Measurements from ENCODE around the gene SH3TC1. TPM values are rescaled to one million over a fixed set of nuclear protein-coding genes. Genes with fewer than 3 reads are reported as not detected.
A peak's percentile ranks its signal among the peaks of the same experiment; 100 is the strongest.

Gene SH3TC1
- total RNA-seq, 1 donor from 2014 or later, result 8.2 TPM

DNA sequence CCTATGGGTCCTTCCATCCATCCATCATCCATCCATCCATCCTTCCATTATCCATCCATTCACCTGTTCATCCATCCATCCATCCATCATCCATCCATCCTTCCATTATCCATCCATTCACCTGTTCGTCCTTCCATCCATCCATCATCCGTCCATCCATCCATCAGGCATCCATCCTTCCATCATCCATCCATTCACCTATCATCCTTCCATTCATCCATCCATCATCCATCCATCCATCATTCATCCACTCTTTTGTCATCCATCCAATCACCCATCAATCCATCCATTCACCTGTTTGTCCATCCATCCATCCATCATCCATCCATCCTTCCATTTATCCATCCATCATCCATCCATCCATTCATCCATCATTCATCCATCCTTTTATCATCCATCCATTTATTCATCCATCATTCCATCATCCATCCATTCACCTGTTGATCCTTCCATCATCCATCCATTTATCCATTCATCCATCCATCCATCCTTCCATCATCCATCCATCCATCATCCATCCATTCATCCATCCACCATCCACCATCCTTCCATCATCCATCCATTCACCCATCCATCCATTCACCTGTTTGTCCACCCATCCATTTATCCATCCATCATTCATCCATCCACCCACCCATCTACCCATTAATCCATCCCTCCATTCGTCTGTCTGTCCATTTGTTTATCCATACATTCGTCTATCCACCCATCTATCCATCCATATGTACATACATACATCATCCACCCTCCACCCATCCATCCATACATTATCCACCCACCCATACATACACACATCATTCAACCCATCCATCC, 34.8 kb downstream of the SH3TC1 start:
- intact Hi-C loops (cut with DNase I), result loop anchor here (10.0 kb wide), 1 partner anchor 59 kb away; no protein-coding TSS in a partner anchor
- no peak for ATAC-seq (ENCODE audit: poor library complexity)
- DNase-seq, result no peak

DNA sequence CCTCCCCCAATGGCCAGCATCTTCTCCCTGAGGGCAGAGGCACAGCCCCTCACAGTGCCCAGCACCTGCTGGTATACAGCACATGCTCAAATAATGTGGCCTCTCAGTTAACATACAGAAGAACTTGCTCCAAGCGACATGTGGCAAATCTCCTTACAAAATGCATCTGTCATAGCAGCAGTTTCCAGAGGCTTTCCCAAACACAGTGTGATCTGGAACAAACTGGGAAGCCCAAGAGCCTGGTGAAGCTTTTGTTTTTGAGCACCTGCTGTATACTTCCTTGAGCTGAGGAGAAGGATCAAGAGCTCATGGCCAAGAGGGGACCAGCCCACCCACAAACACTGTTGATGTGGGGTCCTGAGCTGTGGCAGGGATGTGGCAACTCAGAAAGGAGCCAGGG, 35.6 kb downstream of the SH3TC1 start:
- ATAC-seq (ENCODE audit: poor library complexity) (no peak), DNase-seq (no peak)
- intact Hi-C loops (cut with DNase I), result loop anchor here (10.0 kb wide), 1 partner anchor 60 kb away; no protein-coding TSS in a partner anchor

DNA sequence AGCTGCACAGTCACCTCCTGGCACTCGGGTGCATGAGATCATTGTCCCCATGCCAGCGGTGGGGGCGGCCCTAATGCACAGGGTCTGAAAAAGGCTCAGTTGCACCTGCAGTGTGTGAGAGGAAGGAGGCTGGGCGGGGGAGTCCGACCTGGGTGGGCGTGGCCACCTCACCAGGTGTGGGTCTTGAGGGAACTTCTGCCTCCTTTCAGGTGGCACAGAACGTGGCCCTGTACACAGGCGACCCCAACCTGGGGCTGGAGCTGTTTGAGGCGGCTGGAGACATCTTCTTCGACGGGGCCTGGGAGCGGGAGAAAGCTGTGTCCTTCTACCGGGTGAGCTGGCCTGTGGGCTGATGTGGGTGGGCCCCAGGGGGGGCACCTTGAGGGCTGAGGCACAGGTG, 36.1 kb downstream of the SH3TC1 start:
- intact Hi-C loops (cut with DNase I), result loop anchor here (10.0 kb wide), 1 partner anchor 60 kb away; no protein-coding TSS in a partner anchor
- DNase-seq, result no peak
- ATAC-seq (ENCODE audit: poor library complexity), result no peak

GRCh38 chr4:8235686-8236085, 36.6 kb downstream of the SH3TC1 start:
- DNase-seq, result no peak
- intact Hi-C loops (cut with DNase I), result loop anchor here (10.0 kb wide), 1 partner anchor 61 kb away; no protein-coding TSS in a partner anchor
- no peak for ATAC-seq (ENCODE audit: poor library complexity)

GRCh38 chr4:8236106-8236919, 37.2 kb downstream of the SH3TC1 start:
- intact Hi-C loops (cut with DNase I), result loop anchor here (10.0 kb wide), 1 partner anchor 62 kb away; no protein-coding TSS in a partner anchor
- no peak for ATAC-seq (ENCODE audit: poor library complexity)

GRCh38 chr4:8236920-8237195, 37.8 kb downstream of the SH3TC1 start:
- no peak for DNase-seq
- no peak for ATAC-seq (ENCODE audit: poor library complexity)
- intact Hi-C loops (cut with DNase I), result loop anchor here (10.0 kb wide), 1 partner anchor 62 kb away; no protein-coding TSS in a partner anchor

More at GRCh38 chr4:8236106-8236919, 37.2 kb downstream of the SH3TC1 start:
- no peak for DNase-seq

- ATAC-seq (ENCODE audit: poor library complexity) (no peak), DNase-seq (no peak)
- intact Hi-C loops (cut with DNase I), result loop anchor here (10.0 kb wide), 1 partner anchor 63 kb away; no protein-coding TSS in a partner anchor
These were observed 38.3 kb downstream of the SH3TC1 start for GRCh38 chr4:8237256-8237989.

DNA sequence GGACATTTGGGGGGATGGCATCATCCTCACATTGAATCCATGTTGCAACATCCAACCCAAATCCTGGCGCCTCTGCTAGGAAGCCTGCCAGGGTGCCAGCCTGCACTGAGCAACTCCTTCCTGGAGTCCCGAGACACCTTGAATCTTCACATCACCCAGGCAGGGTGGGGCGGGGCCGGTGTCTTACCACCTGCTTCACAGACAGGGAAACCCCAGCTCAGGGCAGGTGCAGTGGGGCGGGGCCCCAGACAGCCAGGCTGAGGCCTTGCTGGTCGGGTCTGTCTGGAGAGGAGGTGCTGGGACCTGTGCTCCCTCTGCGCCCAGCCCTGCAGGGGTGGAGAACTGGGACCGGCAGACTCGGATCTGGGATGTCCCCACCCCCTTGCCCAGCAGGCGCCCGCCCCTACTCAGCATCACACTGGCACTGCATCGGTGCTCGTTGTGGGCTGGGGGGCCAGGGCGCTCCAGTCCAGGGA, 39.0 kb downstream of the SH3TC1 start:
- intact Hi-C loops (cut with DNase I), result loop anchor here (10.0 kb wide), 1 partner anchor 63 kb away; no protein-coding TSS in a partner anchor

GRCh38 chr4:8238515-8239053, 39.5 kb downstream of the SH3TC1 start:
- no peak for DNase-seq
- ATAC-seq (ENCODE audit: poor library complexity), result no peak
- intact Hi-C loops (cut with DNase I), result loop anchor here (10.0 kb wide), 1 partner anchor 64 kb away; no protein-coding TSS in a partner anchor

More for the DNA sequence above, 39.0 kb downstream of the SH3TC1 start:
- DNase-seq (no peak), ATAC-seq (ENCODE audit: poor library complexity) (no peak)

GRCh38 chr4:8239226-8239625, 40.1 kb downstream of the SH3TC1 start:
- ATAC-seq (ENCODE audit: poor library complexity), result no peak
- intact Hi-C loops (cut with DNase I), result loop anchor here (10.0 kb wide), 1 partner anchor 64 kb away; no protein-coding TSS in a partner anchor
- no peak for DNase-seq

DNA sequence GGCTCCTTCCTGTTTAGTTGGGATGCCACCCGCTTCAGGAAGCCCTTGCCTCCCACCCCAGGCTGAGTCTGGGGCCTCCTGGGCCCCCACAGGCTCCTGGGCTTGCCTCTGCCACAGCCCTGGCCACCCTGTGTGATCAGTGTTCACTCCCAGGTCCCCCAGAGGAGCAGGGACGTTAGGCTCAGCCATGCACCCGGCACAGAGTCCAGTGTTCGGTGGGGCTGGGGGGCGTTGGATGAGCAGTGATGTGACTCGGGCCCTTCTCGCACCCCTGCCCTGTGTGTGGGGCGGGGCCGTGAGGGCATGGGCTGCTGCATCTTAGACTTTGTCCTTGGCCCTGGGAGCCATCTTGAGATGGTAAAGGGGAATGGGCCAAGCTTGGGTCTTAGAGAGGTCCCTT, 40.6 kb downstream of the SH3TC1 start:
- DNase-seq, result no peak
- intact Hi-C loops (cut with DNase I), result loop anchor here (10.0 kb wide), 1 partner anchor 65 kb away; no protein-coding TSS in a partner anchor
- ATAC-seq (ENCODE audit: poor library complexity), result no peak

DNA sequence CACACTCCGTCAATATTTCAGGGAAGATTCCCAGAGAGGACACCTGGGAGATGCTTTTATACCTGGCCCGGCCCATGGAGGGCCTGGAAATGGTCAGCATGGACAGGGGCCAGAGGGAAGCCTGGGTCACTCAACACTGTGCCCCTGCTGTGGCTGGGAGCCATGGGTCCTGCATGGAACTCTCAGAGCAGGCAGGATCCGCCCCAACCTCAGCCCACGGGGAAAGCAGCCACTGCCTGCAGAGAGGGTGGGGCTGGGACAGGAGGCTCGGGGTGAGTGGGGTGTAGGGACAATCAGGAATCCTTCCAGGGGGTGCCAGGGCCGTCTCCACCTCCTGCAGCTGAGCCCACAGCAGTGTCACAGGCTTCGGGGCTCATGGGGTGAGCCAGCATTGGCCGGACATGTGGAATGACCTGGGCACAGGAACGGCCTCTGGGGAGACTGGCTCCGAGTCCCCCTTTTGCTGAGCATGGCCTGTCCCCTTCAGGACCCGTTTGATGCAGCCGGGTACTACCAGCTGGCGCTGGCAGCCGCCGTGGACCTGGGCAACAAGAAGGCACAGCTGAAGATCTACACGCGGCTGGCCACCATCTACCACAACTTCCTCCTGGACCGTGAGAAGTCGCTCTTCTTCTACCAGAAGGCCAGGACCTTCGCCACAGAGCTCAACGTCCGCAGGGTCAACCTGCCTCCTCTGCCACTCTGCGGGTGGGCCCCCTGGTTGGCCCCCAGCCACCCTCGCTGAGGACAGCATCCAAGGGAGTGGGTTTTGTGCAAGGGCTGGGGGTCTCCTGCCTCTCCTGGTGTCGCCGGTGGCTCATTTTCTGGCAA, 41.3 kb downstream of the SH3TC1 start:
- intact Hi-C loops (cut with DNase I), result no loop called here
- no peak for ATAC-seq (ENCODE audit: poor library complexity)
- DNase-seq, result no peak

DNA sequence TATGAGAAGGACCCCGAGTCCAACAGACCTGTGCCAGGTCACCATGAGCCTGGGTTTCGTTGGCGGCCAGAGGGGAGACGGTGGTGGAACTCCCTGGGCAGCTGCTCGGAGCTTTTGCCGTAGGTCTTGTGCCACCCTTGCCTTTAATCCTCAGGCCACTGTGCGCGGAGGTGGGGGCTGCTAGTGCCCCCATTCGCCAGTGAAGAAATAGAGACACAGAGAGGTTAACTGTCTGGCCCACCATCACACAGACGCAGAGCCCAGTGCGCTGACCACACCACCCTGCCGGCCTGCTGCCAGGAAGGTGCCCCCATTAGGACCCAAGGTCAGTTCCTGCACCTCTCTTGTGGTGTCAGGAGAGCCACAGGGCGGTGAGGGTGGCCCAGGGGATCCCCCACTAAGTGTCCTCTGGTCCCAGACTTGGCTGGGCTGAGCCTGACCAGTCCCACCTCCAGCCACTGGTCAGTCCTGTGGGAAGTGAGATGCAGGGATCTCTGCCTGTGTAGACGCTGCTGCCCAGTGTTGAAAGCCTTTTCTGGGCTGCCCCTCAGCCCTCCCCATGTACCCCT, 42.2 kb downstream of the SH3TC1 start:
- no peak for ATAC-seq (ENCODE audit: poor library complexity)

DNA sequence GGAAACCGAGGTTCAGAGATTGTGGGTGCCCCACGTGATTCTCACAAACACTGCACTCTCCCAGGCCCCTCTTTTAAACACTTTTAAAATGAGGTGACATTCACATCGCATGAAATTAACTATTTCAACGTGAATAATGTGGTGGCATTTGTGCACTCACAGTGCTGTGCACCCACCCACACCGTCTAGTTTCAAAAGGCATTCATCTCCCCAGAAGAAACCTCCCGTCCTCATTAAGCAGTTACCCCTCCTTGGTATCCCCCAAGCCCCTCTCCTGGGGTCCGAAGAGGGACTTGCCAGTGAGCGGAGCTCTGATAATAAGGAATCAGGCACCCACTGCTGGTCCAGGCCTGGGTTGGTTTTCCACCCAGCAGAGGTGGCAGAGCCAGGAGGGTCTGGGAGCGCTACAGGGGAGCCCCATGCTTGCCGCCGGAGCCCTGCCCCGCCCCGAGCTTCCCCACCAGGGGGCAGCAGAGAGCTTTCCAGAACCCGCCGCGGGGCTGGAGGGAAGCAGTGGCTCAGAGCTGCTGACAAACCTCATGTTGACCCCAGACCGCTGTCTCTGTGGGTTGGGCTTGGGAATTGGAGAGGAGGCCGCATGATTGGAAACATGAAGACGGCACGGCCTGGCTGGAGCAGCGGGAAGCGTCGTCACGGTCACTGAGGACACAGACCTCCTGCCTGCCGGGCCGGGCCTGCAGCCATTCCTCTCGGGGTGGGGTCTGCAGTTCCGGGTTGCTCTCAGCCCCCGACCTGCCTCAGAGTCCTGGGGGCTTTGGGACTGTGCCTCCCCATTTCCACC, 43.0 kb downstream of the SH3TC1 start:
- ATAC-seq (ENCODE audit: poor library complexity), result peak; percentile 90
- peak; percentile 93 for DNase-seq
- intact Hi-C loops (cut with DNase I), result loop anchor here (2.0 kb wide), 1 partner anchor 169 kb away; no protein-coding TSS in a partner anchor

More for the DNA sequence above, 42.2 kb downstream of the SH3TC1 start:
- intact Hi-C loops (cut with DNase I), result no loop called here
- no peak for DNase-seq

GRCh38 chr4:8242782-8243560, 43.9 kb downstream of the SH3TC1 start:
- DNase-seq (no peak), ATAC-seq (ENCODE audit: poor library complexity) (no peak)
- intact Hi-C loops (cut with DNase I), result loop anchor here (2.0 kb wide), 1 partner anchor 168 kb away; no protein-coding TSS in a partner anchor
